Dendritic cell treated with granulocyte-macrophage colony-stimulating factor and Interleukin-4, amounts not matched to agents 40 ng/mL and 50 ng/mL, for 4 days (primary cell): ENCODE measurements around the gene CEACAM3.

Experiments
- H3K27ac Mint-ChIP-seq: one replicate; pipeline ENCODE4 v1.8.0; 2022; ENCODE audit warnings: mild to moderate bottlenecking, mixed read lengths
- H3K27me3 Mint-ChIP-seq: one replicate; pipeline ENCODE4 v1.8.0; 2022; ENCODE audit warnings: mild to moderate bottlenecking, mixed read lengths
- H3K36me3 Mint-ChIP-seq: one replicate; pipeline ENCODE4 v1.8.0; 2022; ENCODE audit warnings: low read depth, mixed read lengths
- H3K4me1 Mint-ChIP-seq: one replicate; pipeline ENCODE4 v1.8.0; 2022; ENCODE audit warnings: low read depth, mixed read lengths
- H3K4me3 Mint-ChIP-seq: one replicate; pipeline ENCODE4 v1.8.0; 2022; ENCODE audit warnings: mild to moderate bottlenecking, moderate library complexity, mixed read lengths
- H3K9me3 Mint-ChIP-seq: one replicate; pipeline ENCODE4 v1.8.0; 2022; ENCODE audit warnings: mixed read lengths
- intact Hi-C: fragments of 100-400 bp; cut with micrococcal nuclease; formaldehyde crosslinking; loops from one replicate; pipeline ENCODE4 v1.15.0; 2022

CEACAM3 gene

GRCh38 chr19:41801792-41802211, 5.4 kb downstream of the CEACAM3 start:
- intact Hi-C loops: no loop called here
- Mint-ChIP-seq H3K4me1 (peaks cover 92% of the 10 kb centered on the region), H3K9me3 (peaks cover 14% of the 10 kb centered on the region), H3K27ac (peak overlapping the region; percentile 92), H3K4me3 (peak overlapping the region; percentile 34), H3K27me3 (peaks cover 1% of the 10 kb centered on the region), H3K36me3 (peaks cover 36% of the 10 kb centered on the region)

- Mint-ChIP-seq H3K27me3 (peaks cover 1% of the 10 kb centered on the region), H3K36me3 (peaks cover 45% of the 10 kb centered on the region), H3K4me3 (no peak overlapping the region), H3K9me3 (peaks cover 14% of the 10 kb centered on the region), H3K27ac (peak overlapping the region; percentile 92), H3K4me1 (peaks cover 92% of the 10 kb centered on the region)
- intact Hi-C loops: no loop called here
These were observed 6.4 kb downstream of the CEACAM3 start for GRCh38 chr19:41802770-41803169.

- intact Hi-C loops: no loop called here
- Mint-ChIP-seq H3K27me3 (peaks cover 1% of the 10 kb centered on the region), H3K4me3 (no peak overlapping the region), H3K4me1 (peaks cover 92% of the 10 kb centered on the region), H3K9me3 (peaks cover 14% of the 10 kb centered on the region), H3K36me3 (peaks cover 47% of the 10 kb centered on the region), H3K27ac (no peak overlapping the region)
These were observed 7.9 kb downstream of the CEACAM3 start for GRCh38 chr19:41804336-41804735.

GRCh38 chr19:41807176-41807575, 10.8 kb downstream of the CEACAM3 start:
- Mint-ChIP-seq H3K36me3 (peaks cover 30% of the 10 kb centered on the region), H3K4me1 (peaks cover 92% of the 10 kb centered on the region), H3K4me3 (no peak overlapping the region), H3K27me3 (no peaks in the 10 kb centered on the region), H3K9me3 (no peaks in the 10 kb centered on the region), H3K27ac (peak overlapping the region; percentile 84)
- intact Hi-C loops: no loop called here

GRCh38 chr19:41808663-41809566, 12.5 kb downstream of the CEACAM3 start:
- Mint-ChIP-seq H3K9me3 (no peaks in the 10 kb centered on the region), H3K4me1 (peaks cover 90% of the 10 kb centered on the region), H3K36me3 (peaks cover 30% of the 10 kb centered on the region), H3K4me3 (peak overlapping the region; percentile 54), H3K27me3 (no peaks in the 10 kb centered on the region), H3K27ac (peak overlapping the region; percentile 84)
- intact Hi-C loops: no loop called here

- H3K27ac Mint-ChIP-seq: peak overlapping the region; percentile 84
- H3K4me1 Mint-ChIP-seq: peaks cover 90% of the 10 kb centered on the region
- intact Hi-C loops: no loop called here
- no peaks in the 10 kb centered on the region for H3K27me3 Mint-ChIP-seq
- H3K9me3 Mint-ChIP-seq: no peaks in the 10 kb centered on the region
- H3K4me3 Mint-ChIP-seq: peak overlapping the region; percentile 39
- H3K36me3 Mint-ChIP-seq: peaks cover 30% of the 10 kb centered on the region
These were observed 13.9 kb downstream of the CEACAM3 start for GRCh38 chr19:41810301-41810700.

GRCh38 chr19:41811036-41811435, 14.6 kb downstream of the CEACAM3 start:
- peaks cover 23% of the 10 kb centered on the region for H3K36me3 Mint-ChIP-seq
- peak overlapping the region; percentile 31 for H3K4me3 Mint-ChIP-seq
- H3K27ac Mint-ChIP-seq: peak overlapping the region; percentile 84
- peaks cover 83% of the 10 kb centered on the region for H3K4me1 Mint-ChIP-seq
- no peaks in the 10 kb centered on the region for H3K9me3 Mint-ChIP-seq
- intact Hi-C loops: no loop called here
- H3K27me3 Mint-ChIP-seq: no peaks in the 10 kb centered on the region

GRCh38 chr19:41811981-41812380, 15.6 kb downstream of the CEACAM3 start:
- H3K4me3 Mint-ChIP-seq: no peak overlapping the region
- H3K36me3 Mint-ChIP-seq: peaks cover 13% of the 10 kb centered on the region
- H3K4me1 Mint-ChIP-seq: peaks cover 74% of the 10 kb centered on the region
- peaks cover 2% of the 10 kb centered on the region for H3K27me3 Mint-ChIP-seq
- intact Hi-C loops: no loop called here
- peak overlapping the region; percentile 84 for H3K27ac Mint-ChIP-seq
- H3K9me3 Mint-ChIP-seq: no peaks in the 10 kb centered on the region

GRCh38 chr19:41813911-41814310, 17.5 kb downstream of the CEACAM3 start:
- intact Hi-C loops: no loop called here
- H3K4me3 Mint-ChIP-seq: no peak overlapping the region
- peaks cover 55% of the 10 kb centered on the region for H3K4me1 Mint-ChIP-seq

GRCh38 chr19:41815301-41815700, 18.9 kb downstream of the CEACAM3 start:
- Mint-ChIP-seq H3K36me3 (no peaks in the 10 kb centered on the region), H3K27me3 (peaks cover 3% of the 10 kb centered on the region), H3K4me1 (peaks cover 41% of the 10 kb centered on the region), H3K9me3 (no peaks in the 10 kb centered on the region), H3K4me3 (no peak overlapping the region), H3K27ac (no peak overlapping the region)
- intact Hi-C loops: no loop called here

More at GRCh38 chr19:41813911-41814310, 17.5 kb downstream of the CEACAM3 start:
- Mint-ChIP-seq H3K36me3 (no peaks in the 10 kb centered on the region), H3K9me3 (no peaks in the 10 kb centered on the region), H3K27ac (no peak overlapping the region), H3K27me3 (peaks cover 3% of the 10 kb centered on the region)

GRCh38 chr19:41816761-41817160, 20.4 kb downstream of the CEACAM3 start:
- no peaks in the 10 kb centered on the region for H3K36me3 Mint-ChIP-seq
- H3K4me1 Mint-ChIP-seq: peaks cover 26% of the 10 kb centered on the region
- no peak overlapping the region for H3K4me3 Mint-ChIP-seq
- intact Hi-C loops: no loop called here
- H3K27ac Mint-ChIP-seq: no peak overlapping the region
- no peaks in the 10 kb centered on the region for H3K9me3 Mint-ChIP-seq
- peaks cover 10% of the 10 kb centered on the region for H3K27me3 Mint-ChIP-seq

- Mint-ChIP-seq H3K4me1 (no peaks in the 10 kb centered on the region), H3K27ac (no peak overlapping the region), H3K9me3 (no peaks in the 10 kb centered on the region), H3K27me3 (peaks cover 16% of the 10 kb centered on the region), H3K36me3 (no peaks in the 10 kb centered on the region), H3K4me3 (no peak overlapping the region)
- intact Hi-C loops: loop anchor here (1.0 kb wide), 2 partner anchors 28 to 68 kb away; no protein-coding TSS in a partner anchor
These were observed 24.8 kb downstream of the CEACAM3 start for GRCh38 chr19:41821003-41821735.

- Mint-ChIP-seq H3K4me3 (no peak overlapping the region), H3K36me3 (no peaks in the 10 kb centered on the region), H3K27me3 (peaks cover 10% of the 10 kb centered on the region), H3K4me1 (peaks cover 5% of the 10 kb centered on the region), H3K9me3 (no peaks in the 10 kb centered on the region), H3K27ac (no peak overlapping the region)
- intact Hi-C loops: no loop called here
These were observed 41.8 kb downstream of the CEACAM3 start for GRCh38 chr19:41837981-41838708.
